Inflammatory macrophage treated with lipopolysaccharide for 1 hour (primary cell): Measurements from ENCODE around the gene LIG3.
"Not testable (repeated sequence)": the region's sequence is repeated elsewhere in the genome, so short reads cannot be mapped to it uniquely, and the experiment has no call there.

Experiments
- DNase-seq, 2 donors: peaks; one replicate each; pipeline ENCODE4 v3.0.0-alpha.2; 2020 to 2022

The LIG3 gene

DNA sequence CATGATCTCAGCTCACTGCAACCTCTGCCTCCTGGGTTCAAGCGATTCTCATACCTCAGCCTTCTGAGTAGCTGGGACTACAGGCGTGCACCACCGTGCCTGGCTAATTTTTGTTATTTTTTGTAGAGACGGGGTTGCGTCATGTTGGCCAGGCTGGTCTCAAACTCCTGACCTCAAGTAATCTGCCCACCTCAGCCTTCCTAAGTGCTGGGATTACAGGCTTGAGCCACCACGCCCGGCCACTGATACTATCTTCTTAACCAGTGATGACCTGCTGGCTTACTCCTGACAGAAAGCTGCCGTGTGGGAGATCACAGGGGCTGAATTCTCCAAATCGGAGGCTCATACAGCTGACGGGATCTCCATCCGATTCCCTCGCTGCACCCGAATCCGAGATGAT lies 20.7 kb downstream of the LIG3 start:
- DNase-seq = not testable (repeated sequence)

DNA sequence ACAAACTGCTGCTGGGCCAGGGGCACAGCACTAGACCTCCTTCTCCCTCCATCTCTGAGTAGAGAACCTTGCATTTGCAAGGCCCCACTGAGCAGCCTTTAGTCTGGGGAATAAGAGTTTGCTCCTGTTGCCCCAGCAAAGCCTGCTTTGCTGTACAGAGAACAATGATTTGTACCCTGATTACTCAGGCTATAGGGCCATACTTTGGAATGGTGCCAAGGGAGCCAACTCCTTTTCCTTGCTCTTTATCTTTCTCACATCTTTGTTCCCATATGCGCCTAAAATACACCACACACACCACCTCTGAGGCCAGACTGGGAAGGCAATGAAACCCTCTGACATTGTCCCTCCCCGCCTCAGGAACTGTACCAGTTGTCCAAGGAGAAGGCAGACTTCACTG lies 21.2 kb downstream of the LIG3 start:
- DNase-seq = no peak

DNA sequence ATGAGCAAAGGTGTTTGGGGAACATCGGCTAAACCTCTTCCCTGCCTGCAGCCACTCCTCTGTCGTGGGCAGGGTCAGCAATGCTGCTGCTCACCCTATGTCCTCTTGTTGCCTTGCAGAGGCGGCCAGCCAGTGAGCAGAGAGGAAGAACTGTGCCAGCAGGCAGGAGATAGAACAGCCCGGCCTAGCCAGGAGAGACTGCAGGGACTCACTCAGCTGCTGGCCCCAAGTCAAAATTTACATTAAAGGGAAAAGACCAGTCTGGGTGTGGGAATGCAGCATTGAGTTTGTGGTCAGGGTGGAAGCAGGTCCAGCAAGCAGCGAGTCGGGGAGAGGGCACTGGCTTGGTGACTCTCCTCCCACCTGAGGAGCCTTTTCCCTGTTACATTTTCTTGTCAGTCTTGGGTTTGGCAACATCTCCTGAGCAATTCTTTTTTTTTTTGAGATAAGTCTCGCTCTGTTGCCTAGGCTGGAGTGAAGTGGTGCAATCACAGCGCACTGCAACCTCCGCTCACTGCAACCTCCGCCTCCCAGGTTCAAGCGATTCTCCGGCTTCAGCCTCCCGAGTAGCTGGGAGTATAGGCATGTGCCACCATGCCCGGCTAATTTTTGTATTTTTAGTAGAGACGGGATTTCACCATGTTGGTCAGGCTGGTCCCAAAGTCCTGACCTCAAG lies 22.7 kb downstream of the LIG3 start:
- DNase-seq = no peak

DNA sequence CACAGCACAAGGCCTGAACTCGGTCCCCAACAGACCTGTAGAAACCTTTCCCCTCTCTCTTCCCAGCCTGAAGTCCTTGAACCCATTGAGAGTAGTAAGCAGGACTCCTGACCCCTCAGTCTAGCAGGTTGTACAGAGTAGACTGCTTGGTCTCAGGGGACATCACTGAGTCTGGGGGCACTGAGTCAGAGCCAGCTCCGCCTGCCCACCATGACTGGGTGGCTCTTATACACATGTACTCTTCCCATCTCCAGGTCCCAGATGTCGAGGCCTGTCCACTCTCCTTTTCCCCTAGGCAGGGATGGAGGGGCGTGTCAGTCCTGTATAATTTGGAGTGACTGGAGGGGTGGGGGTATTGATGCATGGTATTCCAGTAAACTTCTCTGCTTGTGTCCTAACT lies 23.5 kb downstream of the LIG3 start:
- no peak for DNase-seq

DNA sequence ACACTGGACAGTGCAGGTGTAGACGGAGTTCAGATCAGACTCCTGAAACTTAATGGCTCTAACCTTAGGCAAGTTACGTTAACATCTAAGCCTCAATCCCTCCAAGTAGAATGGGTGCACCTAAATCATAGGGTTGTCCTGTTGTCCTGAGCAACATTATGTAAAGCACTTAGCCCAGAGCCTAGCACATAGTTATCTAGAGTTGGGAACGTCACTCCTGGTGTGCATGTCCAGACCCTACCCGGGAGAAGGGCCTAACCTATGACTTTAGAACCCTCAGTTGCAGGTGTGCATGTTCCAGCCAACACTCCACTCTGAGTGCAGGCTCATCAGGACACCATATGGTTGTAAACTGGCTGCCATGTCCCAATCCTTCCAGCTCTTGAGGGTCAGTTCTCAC lies 26.0 kb downstream of the LIG3 start:
- DNase-seq = no peak

DNA sequence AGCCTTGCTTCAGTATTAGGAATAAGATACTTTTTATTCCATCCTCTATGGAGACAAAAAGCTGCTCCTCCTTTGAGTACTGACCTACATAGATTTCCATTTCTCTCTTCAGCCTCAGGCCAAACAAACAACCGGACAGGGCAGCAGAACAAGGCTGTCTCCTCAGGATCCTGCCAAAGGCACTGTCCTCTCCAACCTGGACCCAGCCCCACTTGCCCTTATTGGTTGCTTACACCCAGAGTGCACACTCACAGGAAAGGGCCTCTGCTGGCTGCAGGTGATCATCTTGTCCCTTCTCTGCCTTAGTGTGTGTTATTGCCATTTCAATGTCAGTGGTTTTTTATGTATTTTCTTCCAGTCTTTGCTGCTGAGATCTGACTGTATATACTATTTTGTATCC lies 26.6 kb downstream of the LIG3 start:
- no peak for DNase-seq

DNA sequence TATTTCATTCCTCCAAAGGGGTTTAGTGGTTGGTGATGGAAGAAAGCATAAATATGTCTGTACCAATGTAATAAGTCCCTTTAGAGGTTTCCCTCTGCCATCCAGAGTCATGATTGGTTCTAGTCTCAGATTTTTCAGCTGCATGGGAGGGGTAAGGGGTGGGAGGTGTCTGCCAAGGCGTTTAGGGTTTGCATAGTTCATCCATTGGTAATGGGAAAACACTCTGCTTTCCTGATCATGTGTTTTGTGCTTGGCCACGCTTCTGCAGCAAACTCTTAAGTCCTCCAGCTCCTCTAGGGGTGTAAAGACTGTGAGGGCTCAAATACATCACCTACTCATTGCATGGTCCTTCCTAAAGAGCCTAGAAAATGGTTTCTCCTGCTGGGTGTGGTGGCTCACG lies 29.8 kb downstream of the LIG3 start:
- no peak for DNase-seq

DNA sequence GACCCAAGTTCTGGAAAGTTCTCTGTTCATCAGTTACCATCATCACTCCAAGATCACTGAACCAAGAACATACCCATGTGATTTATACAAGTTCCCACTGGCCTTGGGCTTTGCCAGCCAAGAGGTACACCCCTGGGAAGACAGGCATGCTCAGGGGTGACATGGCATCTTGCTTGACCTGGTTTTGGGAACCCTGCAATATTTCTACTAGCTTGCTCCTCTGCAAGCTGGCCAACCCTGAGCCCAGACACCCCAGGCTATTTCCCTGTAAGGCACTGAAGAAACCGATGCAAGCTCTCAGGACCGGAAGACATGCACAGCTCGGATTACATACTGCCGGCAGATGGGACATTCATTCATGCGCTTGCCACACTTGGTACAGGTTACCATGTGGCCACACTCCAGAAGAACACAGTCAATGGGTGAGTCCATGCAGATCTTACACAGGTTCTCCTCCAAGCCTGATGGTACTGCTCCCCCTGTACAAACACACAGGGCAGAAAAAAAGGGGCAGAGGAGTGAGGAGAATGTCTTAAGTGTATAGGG lies 31.4 kb downstream of the LIG3 start:
- no peak for DNase-seq

DNA sequence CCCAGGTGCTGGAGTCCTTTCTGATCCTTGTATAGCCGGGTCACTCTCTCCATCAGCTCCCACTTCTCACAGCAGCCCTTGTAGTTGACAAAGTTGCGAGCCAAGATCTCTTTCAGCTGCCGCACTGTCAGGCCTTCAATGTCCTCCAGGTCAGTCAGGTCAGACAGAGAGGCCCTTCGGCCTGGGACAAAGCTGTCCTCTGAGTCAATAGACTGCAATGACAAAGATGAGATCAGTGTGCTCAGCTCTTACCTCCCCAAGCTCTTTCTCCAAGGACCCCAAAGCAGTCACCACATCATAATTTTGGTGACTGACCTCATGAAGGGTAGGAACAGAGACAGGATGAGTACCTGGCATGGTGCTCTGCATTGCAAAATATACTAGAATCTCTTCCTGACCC lies 36.1 kb downstream of the LIG3 start:
- DNase-seq = no peak

DNA sequence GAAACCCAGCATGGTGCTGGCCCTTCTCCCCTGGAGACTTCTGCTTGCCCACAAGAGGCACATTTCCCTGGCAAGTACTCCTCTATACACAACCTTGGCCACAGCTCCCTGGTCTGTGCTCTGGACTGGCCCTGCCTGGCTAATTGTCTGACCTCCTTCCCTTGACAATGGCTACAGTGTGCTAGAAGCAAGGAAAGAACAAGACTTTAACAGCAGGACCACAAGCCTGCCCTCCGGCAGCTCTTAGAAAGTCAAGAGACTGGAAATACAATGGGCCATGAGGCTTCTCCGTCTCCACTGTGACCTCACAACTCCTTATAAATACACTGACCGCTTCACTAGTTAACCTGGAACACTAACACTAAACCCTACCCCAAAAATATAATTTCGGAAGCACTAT lies 36.7 kb downstream of the LIG3 start:
- no peak for DNase-seq

DNA sequence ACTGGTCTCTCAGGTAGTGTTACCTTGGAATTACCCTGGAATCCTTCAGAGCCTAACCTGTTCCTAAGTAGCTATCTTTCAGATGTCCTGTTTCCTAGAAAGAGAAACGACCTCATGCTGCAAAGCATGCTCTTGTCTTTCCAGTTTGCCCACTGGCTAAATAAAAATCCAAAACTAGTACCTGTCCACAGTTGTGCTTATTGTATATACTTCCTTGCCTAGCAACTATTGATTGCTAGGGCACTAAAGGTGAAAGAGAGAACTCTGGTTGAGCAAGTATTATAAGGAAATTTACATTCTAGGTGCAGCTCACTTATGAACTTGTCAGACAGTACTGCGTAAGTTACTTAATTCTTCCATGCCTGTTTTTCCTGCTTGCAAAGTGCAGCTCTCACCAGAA lies 38.5 kb downstream of the LIG3 start:
- no peak for DNase-seq

DNA sequence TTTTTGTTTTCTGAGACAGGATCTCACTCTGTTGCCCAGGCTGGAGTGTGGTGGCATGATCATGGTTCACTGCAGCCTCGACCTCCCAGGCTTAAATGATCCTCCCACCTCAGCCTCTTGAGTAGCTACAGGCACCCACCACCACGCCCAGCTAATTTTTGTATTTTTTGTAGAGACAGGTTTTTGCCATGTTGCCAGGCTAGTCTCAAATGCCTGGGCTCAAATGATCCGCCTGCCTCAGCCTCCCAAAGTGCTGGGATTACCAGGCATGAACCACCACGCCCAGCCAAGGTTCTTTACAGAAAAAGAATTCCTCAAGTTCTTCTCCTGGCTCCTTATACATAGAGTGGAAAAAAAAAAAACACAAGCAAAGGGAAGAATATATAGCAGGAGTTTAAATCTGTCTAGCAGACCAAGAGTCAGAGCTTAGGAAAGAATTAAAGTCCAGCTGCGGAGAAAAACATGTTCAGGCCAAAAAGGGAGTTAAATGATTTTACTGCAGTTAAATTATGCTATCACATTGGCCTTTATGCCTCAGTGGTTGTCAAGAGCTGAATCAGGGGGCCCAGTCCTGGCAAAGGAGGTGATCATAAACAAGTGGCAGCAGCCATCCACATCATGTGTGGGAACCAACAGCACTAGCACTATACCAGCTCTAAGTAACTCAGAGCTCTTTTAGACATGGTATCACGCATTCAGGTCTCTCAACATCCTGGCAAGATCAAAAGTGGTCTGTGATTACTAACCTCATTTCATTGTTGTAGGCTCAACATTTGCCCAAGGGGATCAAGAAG lies 39.3 kb downstream of the LIG3 start:
- no peak for DNase-seq

DNA sequence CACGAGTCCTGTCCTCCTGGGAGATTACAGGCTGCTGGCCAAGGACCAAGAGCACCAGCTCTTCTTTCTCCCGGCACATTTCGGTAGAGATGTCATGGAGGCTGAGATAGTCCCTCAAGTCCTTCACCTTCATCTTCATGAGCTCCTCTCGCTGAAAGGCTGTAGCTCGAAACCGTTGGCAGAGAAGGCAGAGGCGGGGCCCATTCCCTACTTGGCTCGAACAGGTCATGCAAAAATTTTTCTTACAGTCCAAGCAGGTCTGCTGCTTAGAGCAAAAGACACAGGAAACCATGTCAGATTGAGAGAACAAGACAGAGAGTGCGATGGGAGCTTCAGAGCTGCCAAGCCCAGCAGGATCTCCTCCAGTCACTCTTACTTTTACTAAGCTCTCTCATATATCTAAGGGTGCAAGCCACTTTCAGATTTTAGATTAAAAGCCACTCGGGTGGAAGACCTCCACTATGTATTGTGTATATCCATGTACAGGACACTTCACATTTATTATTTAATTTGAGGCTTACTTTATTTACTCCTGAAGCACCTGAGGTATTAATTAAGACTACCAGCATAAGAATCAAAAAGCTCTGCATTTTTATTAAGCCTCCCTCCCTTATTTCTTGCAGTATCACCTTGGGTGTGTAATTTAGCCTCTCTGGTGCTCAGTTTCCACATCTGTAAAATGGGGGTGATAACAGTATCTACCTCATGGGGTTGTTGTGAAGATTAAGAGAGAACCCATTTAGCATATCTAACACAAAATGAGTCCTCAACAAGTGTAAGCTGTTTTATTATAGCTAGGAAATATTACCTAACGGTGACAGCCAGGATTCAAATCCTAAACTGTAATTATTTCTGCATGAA lies 41.4 kb downstream of the LIG3 start:
- DNase-seq = no peak

DNA sequence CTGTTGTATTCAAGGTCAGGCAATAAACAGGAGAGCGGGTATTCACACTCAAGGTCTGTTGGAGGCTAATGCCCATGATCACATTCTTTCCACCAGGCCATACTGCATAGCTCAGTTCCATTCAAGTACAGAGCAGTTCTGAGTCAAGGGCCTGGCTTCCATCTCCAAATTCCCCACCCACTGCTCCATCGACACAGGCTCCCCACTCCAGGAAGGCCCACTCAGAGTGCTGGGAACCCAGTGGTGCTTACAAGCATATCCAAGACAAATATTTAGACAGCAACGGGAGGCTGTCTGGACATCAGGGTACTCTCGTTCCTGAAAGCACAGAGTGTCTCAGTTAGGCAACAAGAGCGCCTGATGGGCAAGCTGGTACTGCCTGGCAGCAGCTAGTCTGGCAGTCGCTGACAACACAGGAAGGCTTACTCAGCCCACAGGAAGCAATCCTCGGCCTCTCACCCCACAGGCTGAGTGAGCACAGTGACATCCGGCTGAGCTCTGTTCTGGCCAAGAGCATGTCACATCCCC lies 42.3 kb downstream of the LIG3 start:
- DNase-seq = peak; percentile 76 to 82

DNA sequence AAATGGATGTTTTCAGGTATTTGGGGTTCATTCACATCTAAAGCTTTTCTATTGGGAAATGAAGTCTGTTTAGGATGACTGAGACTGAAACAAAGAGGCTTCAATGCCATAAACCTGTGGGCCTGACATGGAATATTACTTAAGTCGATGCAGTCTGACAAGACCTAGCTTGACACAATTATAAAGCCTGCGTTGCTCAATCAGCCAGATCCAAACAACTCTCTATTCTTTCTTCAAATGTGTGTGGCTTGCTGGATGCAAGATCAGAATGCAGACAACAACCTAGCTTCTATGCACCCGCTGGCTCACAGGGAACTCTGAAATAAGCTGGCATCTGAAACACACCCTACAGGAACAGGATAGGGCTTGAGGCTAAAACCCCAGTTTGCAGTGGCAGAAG lies 43.2 kb downstream of the LIG3 start:
- DNase-seq = no peak

DNA sequence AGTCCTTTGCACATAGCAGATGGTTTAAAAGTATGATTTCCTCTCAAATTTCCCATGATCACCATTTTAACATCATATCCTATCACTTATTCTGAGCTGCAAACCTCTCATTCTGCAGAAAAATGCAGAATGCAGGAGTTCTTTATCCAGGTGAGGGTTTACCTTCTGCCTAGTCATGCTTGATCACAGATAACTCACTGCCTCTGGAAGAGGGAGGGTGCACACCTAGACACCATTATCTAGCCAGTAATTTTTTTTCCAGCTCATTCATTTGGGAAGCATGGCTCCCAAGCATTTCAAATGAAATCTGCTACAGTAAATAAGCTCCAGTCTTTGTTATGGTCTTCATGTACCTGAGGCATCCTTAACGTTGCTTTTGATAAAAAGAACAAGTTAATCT lies 45.2 kb downstream of the LIG3 start:
- DNase-seq = no peak

DNA sequence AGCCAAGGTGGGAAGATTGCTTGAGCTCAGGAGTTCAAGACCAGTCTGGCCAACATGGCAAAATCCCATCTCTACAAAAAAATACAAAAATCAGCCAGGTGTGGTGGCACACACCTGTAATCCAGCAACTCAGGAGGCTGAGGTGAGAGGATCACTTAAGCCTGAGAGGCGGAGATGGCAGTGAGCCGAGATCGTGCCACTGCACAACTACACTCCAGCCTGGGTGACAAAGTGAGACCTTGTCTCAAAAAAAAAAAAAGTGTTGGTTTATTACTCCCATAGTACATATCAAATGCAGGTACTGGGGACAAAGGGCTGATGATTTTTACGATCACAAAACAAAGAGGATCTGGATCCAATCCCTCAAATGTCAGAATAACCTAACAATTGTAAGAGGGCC lies 47.8 kb downstream of the LIG3 start:
- DNase-seq = not testable (repeated sequence)

DNA sequence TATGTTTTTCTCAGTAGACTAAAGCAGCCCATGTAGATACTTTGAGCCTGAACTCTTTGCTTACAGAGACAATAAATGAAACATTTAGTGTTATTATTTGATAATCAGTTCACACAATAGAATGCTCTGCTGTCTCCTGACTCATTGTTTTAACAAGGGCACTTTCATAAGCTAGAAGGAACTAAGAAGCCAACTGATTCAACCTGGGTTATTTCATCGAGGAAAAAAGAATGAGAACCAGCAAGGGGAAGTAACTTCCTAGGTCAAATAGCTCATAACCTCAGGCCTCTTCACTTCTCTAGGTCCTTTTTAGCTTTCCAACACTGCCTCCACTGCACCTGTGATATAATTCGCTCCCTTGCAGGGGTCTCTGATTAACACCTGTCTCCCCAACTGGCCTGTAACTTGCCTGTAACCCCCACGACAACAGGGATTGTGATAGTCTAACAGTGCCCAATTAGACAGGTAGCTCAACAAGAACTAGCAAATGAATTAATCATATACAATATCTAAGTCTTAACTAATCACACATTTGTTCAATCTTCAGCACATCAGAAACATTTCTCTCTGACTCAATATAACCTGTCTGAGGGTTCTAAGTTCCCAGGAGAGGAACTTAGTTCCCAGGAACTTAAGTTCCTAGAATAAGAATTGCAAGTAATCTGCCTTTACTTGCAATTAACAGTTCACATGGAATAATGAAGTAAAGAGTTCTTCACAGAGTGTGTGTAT lies 48.4 kb downstream of the LIG3 start:
- peak; percentile 56 to 60 for DNase-seq

DNA sequence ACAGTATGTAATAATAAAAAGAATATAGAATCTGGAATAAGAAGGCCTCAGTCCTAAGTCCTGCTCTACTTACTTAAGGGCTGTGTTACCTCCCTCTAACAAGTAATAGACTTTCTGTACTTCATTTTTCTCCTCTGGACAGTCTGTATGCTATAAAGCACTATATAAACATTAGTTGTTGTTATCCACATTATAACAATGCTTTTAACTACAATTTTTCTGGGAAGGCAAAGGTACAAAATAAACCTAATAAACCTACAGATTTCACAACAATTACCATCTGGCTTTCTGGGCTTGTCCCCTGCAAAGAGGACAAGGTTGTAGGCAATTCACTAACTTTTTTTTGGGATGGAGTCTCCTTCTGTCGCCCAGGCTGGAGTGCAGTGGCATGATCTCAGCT lies 50.5 kb downstream of the LIG3 start:
- no peak for DNase-seq

DNA sequence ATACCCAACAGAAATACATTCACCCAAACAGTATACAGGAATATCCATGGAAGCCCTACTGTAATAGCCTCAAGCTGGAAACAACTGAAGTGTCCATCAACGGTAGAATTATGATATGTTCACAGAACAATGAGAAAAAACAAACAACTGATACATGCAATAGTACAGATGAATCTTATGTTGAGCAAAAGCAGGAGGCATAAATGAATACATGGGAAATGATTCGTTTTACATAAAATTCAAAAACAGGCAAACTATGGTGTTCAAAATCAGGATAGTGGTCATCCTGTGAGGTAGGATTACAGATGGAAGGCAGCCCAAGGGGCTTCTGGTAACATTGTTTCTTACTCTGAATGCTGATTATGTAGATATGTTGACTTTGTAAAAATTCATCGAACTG lies 58.1 kb downstream of the LIG3 start:
- DNase-seq = no peak

DNA sequence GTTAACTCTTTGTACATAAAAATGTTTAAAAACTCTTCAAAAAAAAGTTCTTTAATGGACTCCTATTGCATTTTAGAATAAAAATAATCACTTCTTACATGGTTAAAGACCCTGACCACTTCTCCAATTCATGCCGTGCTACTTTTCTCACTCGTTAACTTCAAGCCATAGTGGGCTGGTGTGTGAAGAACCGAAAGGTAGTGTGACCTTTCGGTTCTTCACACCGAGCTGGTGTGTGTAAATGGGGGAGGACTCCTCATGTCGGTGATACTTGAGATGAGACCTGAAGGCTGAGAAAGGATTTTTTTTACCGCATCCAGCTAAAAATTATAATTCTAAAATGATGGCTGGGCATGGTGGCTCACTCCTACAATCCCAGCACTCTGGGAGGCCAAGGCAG lies 61.1 kb downstream of the LIG3 start:
- no peak for DNase-seq

DNA sequence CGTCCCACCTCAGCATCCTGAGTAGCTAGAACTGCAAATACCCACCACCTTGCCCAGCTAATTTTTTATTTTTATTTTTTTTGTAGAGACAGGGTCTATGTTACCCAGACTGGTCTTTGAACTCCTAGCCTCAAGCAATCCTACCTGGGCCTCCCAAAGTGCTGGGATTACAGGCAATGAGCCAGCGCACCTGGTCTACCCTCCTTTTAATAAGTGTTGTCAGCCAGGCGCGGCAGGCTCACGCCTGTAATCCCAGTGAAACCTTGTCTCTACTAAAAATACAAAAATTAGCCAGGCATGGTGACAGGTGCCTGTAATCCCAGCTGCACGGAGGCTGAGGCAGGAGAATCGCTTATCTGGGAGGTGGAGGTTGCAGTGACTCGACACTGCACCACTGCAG lies 63.9 kb downstream of the LIG3 start:
- no peak for DNase-seq
